Measurements from ENCODE around the gene MMEL1.

Gene MMEL1

GRCh38 chr1:2604844-2605508, 27.8 kb downstream of the MMEL1 start:
- DNase-seq (ENCODE audit: low read depth) = no peak

GRCh38 chr1:2604156-2604843, 28.5 kb downstream of the MMEL1 start:
- DNase-seq (ENCODE audit: low read depth) = no peak

- no peak for DNase-seq (ENCODE audit: low read depth)
These were observed 29.2 kb downstream of the MMEL1 start for GRCh38 chr1:2603521-2604155.

- no peak for DNase-seq (ENCODE audit: low read depth)
These were observed 29.8 kb downstream of the MMEL1 start for GRCh38 chr1:2602866-2603520.

GRCh38 chr1:2602311-2602835, 30.4 kb downstream of the MMEL1 start:
- no peak for DNase-seq (ENCODE audit: low read depth)

GRCh38 chr1:2601721-2602303, 31.0 kb downstream of the MMEL1 start:
- DNase-seq (ENCODE audit: low read depth) = no peak

- no peak for DNase-seq (ENCODE audit: low read depth)
These were observed 34.4 kb downstream of the MMEL1 start for GRCh38 chr1:2598329-2598931.

GRCh38 chr1:2597441-2598328, 35.1 kb downstream of the MMEL1 start:
- DNase-seq (ENCODE audit: low read depth) = no peak

GRCh38 chr1:2596530-2597333, 36.1 kb downstream of the MMEL1 start:
- no peak for DNase-seq (ENCODE audit: low read depth)

GRCh38 chr1:2595812-2596529, 36.8 kb downstream of the MMEL1 start:
- DNase-seq (ENCODE audit: low read depth) = no peak

- DNase-seq (ENCODE audit: low read depth) = no peak
These were observed 37.5 kb downstream of the MMEL1 start for GRCh38 chr1:2595261-2595811.

- DNase-seq (ENCODE audit: low read depth) = no peak
These were observed 38.1 kb downstream of the MMEL1 start for GRCh38 chr1:2594641-2595131.

GRCh38 chr1:2594001-2594640, 38.7 kb downstream of the MMEL1 start:
- no peak for DNase-seq (ENCODE audit: low read depth)

- DNase-seq (ENCODE audit: low read depth) = no peak
These were observed 39.5 kb downstream of the MMEL1 start for GRCh38 chr1:2593251-2593878.

GRCh38 chr1:2592672-2593071, 40.1 kb downstream of the MMEL1 start:
- no peak for DNase-seq (ENCODE audit: low read depth)

GRCh38 chr1:2591581-2592261, 41.1 kb downstream of the MMEL1 start:
- DNase-seq (ENCODE audit: low read depth) = no peak

GRCh38 chr1:2591233-2591580, 41.6 kb downstream of the MMEL1 start:
- no peak for DNase-seq (ENCODE audit: low read depth)
